ENCODE data around the gene EPO.

GRCh38 chr7:100685631-100686145 lies 34.6 kb upstream of the EPO start:
- TF ChIP-seq FOXM1 (IDR thresholded peaks at IDR 0.05; ENCODE audit: borderline replicate concordance) (no peak), L3MBTL2 (conservative IDR thresholded peaks at IDR 0.05) (no peak), TARDBP (IDR thresholded peaks at IDR 0.05) (no peak), FOXA1 (IDR thresholded peaks at IDR 0.05) (no peak), SP1 (IDR thresholded peaks at IDR 0.05) (no peak), ARNT (IDR thresholded peaks at IDR 0.05) (no peak), BHLHE40 (IDR thresholded peaks at IDR 0.05; ENCODE audit: borderline replicate concordance) (no peak), HDGF (IDR thresholded peaks at IDR 0.05; ENCODE audit: borderline replicate concordance) (no peak), CTBP1 (IDR thresholded peaks at IDR 0.05; ENCODE audit: borderline replicate concordance) (no peak), NFRKB (IDR thresholded peaks at IDR 0.05) (no peak), ELF4 (IDR thresholded peaks at IDR 0.05) (no peak), SUZ12 (IDR thresholded peaks at IDR 0.05) (no peak), FOXK2 (IDR thresholded peaks at IDR 0.05) (no peak)

Data from HEK293T (cell line).